Ramos (cell line): ENCODE data around the gene DIPK2A.

Source experiments
- in situ Hi-C: fragments of 300-500 bp; cut with MboI; formaldehyde crosslinking; loops from one replicate; pipeline ENCODE4 v1.14.3; 2022; ENCODE audit warnings: low sequenced_read_pairs; ENCODE audit not compliant: unreplicated experiment

The DIPK2A gene

GRCh38 chr3:143971359-143972154 is at the start of gene DIPK2A:
DIPK2A (plus strand) TSS chr3:143971823; CDS start chr3:143972333, 510 bp downstream.
- in situ Hi-C loops: no loop called here

GRCh38 chr3:143924522-143925285 is 46.9 kb upstream of the DIPK2A start:
- in situ Hi-C loops: no loop called here

- in situ Hi-C loops: no loop called here
Observed at GRCh38 chr3:143928056-143928455, 43.6 kb upstream of the DIPK2A start.

- in situ Hi-C loops: no loop called here
Observed at GRCh38 chr3:143928541-143929255, 42.9 kb upstream of the DIPK2A start.

GRCh38 chr3:143934791-143935190 is 36.8 kb upstream of the DIPK2A start:
- in situ Hi-C loops: no loop called here

GRCh38 chr3:143935678-143936077 is 35.9 kb upstream of the DIPK2A start:
- in situ Hi-C loops: no loop called here

- in situ Hi-C loops: no loop called here
Observed at GRCh38 chr3:143950810-143951209, 20.8 kb upstream of the DIPK2A start.

GRCh38 chr3:143951351-143951971 is 20.2 kb upstream of the DIPK2A start:
- in situ Hi-C loops: no loop called here

- in situ Hi-C loops: no loop called here
Observed at GRCh38 chr3:143952569-143953072, 19.0 kb upstream of the DIPK2A start.

- in situ Hi-C loops: no loop called here
Observed at GRCh38 chr3:143955113-143955512, 16.5 kb upstream of the DIPK2A start.

- in situ Hi-C loops: no loop called here
Observed at GRCh38 chr3:143956838-143957237, 14.8 kb upstream of the DIPK2A start.

- in situ Hi-C loops: no loop called here
Observed at GRCh38 chr3:143957453-143957852, 14.2 kb upstream of the DIPK2A start.

GRCh38 chr3:143958966-143959365 is 12.7 kb upstream of the DIPK2A start:
- in situ Hi-C loops: no loop called here

- in situ Hi-C loops: no loop called here
Observed at GRCh38 chr3:143961342-143961741, 10.3 kb upstream of the DIPK2A start.

- in situ Hi-C loops: no loop called here
Observed at GRCh38 chr3:143963946-143964345, 7.7 kb upstream of the DIPK2A start.

- in situ Hi-C loops: no loop called here
Observed at GRCh38 chr3:143970773-143971358, 757 bp upstream of the DIPK2A start.

- in situ Hi-C loops: no loop called here
Observed at GRCh38 chr3:143972155-143972504, 507 bp downstream of the DIPK2A start.

- in situ Hi-C loops: no loop called here
Observed at GRCh38 chr3:143972505-143973258, 1.1 kb downstream of the DIPK2A start.
